HG03520 (cell line): ENCODE measurements around the gene FGF1.

Experiments
- ATAC-seq: cut with Tn5 transposase; IDR thresholded peaks from one replicate; pipeline ENCODE4 v1.9.1; 2021; ENCODE audit warnings: mild to moderate bottlenecking, moderate library complexity; ENCODE audit not compliant: unreplicated experiment

The FGF1 gene

GRCh38 chr5:142614054-142614453, 71.8 kb downstream of the FGF1 start:
- no peak for ATAC-seq

- no peak for ATAC-seq
These were observed 72.6 kb downstream of the FGF1 start for GRCh38 chr5:142613271-142613671.

- no peak for ATAC-seq
These were observed 73.2 kb downstream of the FGF1 start for GRCh38 chr5:142612494-142613270.

- ATAC-seq = peak; percentile 88
These were observed 74.7 kb downstream of the FGF1 start for GRCh38 chr5:142611154-142611553.

- ATAC-seq = no peak
These were observed 75.5 kb downstream of the FGF1 start for GRCh38 chr5:142610176-142611001.

GRCh38 chr5:142609142-142609541, 76.7 kb downstream of the FGF1 start:
- ATAC-seq = no peak

- ATAC-seq = no peak
These were observed 77.8 kb downstream of the FGF1 start for GRCh38 chr5:142608081-142608480.

- ATAC-seq = no peak
These were observed 80.3 kb downstream of the FGF1 start for GRCh38 chr5:142605611-142606010.

GRCh38 chr5:142602720-142603245, 83.1 kb downstream of the FGF1 start:
- no peak for ATAC-seq

GRCh38 chr5:142601432-142601831, 84.5 kb downstream of the FGF1 start:
- no peak for ATAC-seq

- ATAC-seq = no peak
These were observed 85.1 kb downstream of the FGF1 start for GRCh38 chr5:142600611-142601358.

GRCh38 chr5:142600092-142600491, 85.8 kb downstream of the FGF1 start:
- ATAC-seq = no peak

- ATAC-seq = no peak
These were observed 87.6 kb downstream of the FGF1 start for GRCh38 chr5:142598338-142598700.

- no peak for ATAC-seq
These were observed 88.1 kb downstream of the FGF1 start for GRCh38 chr5:142597546-142598337.

- ATAC-seq = no peak
These were observed 88.9 kb downstream of the FGF1 start for GRCh38 chr5:142597025-142597424.

- no peak for ATAC-seq
These were observed 93.5 kb downstream of the FGF1 start for GRCh38 chr5:142592365-142592764.

- ATAC-seq = no peak
These were observed 95.2 kb downstream of the FGF1 start for GRCh38 chr5:142590451-142591231.

GRCh38 chr5:142589720-142590119, 96.2 kb downstream of the FGF1 start:
- ATAC-seq = no peak

- no peak for ATAC-seq
These were observed 98.4 kb downstream of the FGF1 start for GRCh38 chr5:142587354-142587965.
